OCI-LY1 (cell line): ENCODE measurements around the gene PAPPA.

ENCODE experiments used
- H2AFZ ChIP-seq: fragments of 200-600 bp; sonication (generic), shearing (Covaris generic); 2 replicates; pipeline ENCODE4 v1.6.0; 2014; ENCODE audit warnings: antibody characterized with exemption, mild to moderate bottlenecking, low read length
- H3F3A ChIP-seq: fragments of 200-600 bp; sonication (generic), shearing (Covaris generic); 2 replicates; pipeline ENCODE4 v1.6.0; 2014; ENCODE audit warnings: mild to moderate bottlenecking, antibody characterized with exemption, low read length, moderate library complexity; ENCODE audit not compliant: insufficient read depth
- H3K27ac ChIP-seq: fragments of 200-600 bp; sonication (generic); 2 replicates; pipeline ENCODE4 v1.5.1; 2014; ENCODE audit warnings: low read length, mixed run types, mild to moderate bottlenecking, low read depth; ENCODE audit not compliant: poor library complexity, severe bottlenecking
- H3K27me3 ChIP-seq: fragments of 200-600 bp; sonication (generic); 2 replicates; pipeline ENCODE4 v1.6.0; 2014; ENCODE audit warnings: antibody characterized with exemption, mild to moderate bottlenecking, low read length, moderate library complexity; ENCODE audit not compliant: insufficient read depth
- H3K36me3 ChIP-seq: fragments of 200-600 bp; sonication (generic); 2 replicates; pipeline ENCODE4 v1.6.1; 2014; ENCODE audit warnings: mild to moderate bottlenecking, antibody characterized with exemption, low read length, moderate library complexity, mixed read lengths; ENCODE audit not compliant: insufficient read depth
- H3K4me1 ChIP-seq: fragments of 200-600 bp; sonication (generic); 2 replicates; pipeline ENCODE4 v1.5.1; 2014; ENCODE audit warnings: mild to moderate bottlenecking, low read length, moderate library complexity; ENCODE audit not compliant: insufficient read depth, severe bottlenecking
- H3K4me2 ChIP-seq: fragments of 200-600 bp; sonication (generic), shearing (Covaris generic); 2 replicates; pipeline ENCODE4 v1.6.1; 2014; ENCODE audit warnings: low read length
- H3K4me3 ChIP-seq: fragments of 200-600 bp; sonication (generic); 2 replicates; pipeline ENCODE4 v1.5.1; 2014; ENCODE audit warnings: low read length, low read depth, mild to moderate bottlenecking, mixed read lengths; ENCODE audit not compliant: poor library complexity, severe bottlenecking
- H3K79me2 ChIP-seq: fragments of 200-600 bp; shearing (Covaris generic); 2 replicates; pipeline ENCODE4 v1.6.1; 2016; ENCODE audit warnings: mixed run types, low read length, mixed read lengths; ENCODE audit not compliant: insufficient read depth
- H3K9ac ChIP-seq: fragments of 200-600 bp; sonication (generic), shearing (Covaris generic); 2 replicates; pipeline ENCODE4 v1.6.1; 2014; ENCODE audit warnings: mild to moderate bottlenecking, low read length, mixed read lengths
- H3K9me2 ChIP-seq: fragments of 200-600 bp; sonication (generic), shearing (Covaris generic); 2 replicates; pipeline ENCODE4 v1.6.1; 2014; ENCODE audit warnings: low read depth, mild to moderate bottlenecking, low read length, mixed read lengths
- H3K9me3 ChIP-seq: fragments of 200-600 bp; shearing (Covaris generic); 2 replicates; pipeline ENCODE4 v1.6.1; 2014; ENCODE audit warnings: low read length, mixed read lengths
- H4K20me1 ChIP-seq: fragments of 200-600 bp; sonication (generic), shearing (Covaris generic); 2 replicates; pipeline ENCODE4 v1.6.0; 2016; ENCODE audit warnings: mild to moderate bottlenecking, low read length; ENCODE audit not compliant: insufficient read depth
- EZH2 ChIP-seq: fragments of 200-600 bp; sonication (generic), shearing (Covaris generic); IDR thresholded peaks from 2 replicates; pipeline ENCODE4 v1.8.0; 2017; ENCODE audit warnings: borderline replicate concordance, mixed run types, mild to moderate bottlenecking, antibody characterized with exemption, low read length, moderate library complexity, mixed read lengths
- TF ChIP-seq, protein P1 (sequence below): fragments of 200-600 bp; sonication (generic), shearing (Covaris generic); IDR thresholded peaks from 2 replicates; pipeline ENCODE4 v1.5.1; 2017; ENCODE audit warnings: mild to moderate bottlenecking, antibody characterized with exemption, low read length, moderate library complexity, mixed read lengths

Gene PAPPA

DNA sequence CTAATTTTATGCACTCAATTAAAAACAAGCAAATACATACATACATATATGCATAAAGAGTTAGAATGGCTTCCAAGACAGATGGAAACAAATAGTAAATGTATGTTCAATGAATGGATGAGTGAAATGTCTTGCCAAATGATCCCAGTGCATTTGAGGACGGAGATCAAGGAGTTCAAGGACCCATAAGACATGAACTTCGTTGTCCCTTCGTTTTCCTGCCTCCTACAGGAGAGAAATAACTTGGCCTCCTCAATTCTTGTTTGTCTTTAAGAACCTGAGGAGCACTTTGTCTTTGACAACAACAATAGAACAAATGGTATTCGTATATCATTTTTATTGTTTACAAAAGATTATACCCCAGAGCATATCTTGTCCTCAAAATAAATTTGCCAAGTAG, 2.4 kb upstream of the PAPPA start:
- no peak overlapping the region for H3K4me3 ChIP-seq
- no peaks in the 10 kb centered on the region for H3K27me3 ChIP-seq
- no peak overlapping the region for H2AFZ ChIP-seq
- H3K36me3 ChIP-seq, result no peaks in the 10 kb centered on the region
- H3F3A ChIP-seq, result no peaks in the 10 kb centered on the region; the same call in 1 of the 2 replicates
- no peak overlapping the region for H3K27ac ChIP-seq
- H3K9me3 ChIP-seq, result no peaks in the 10 kb centered on the region
- H3K9ac ChIP-seq, result no peak overlapping the region
- TF ChIP-seq, protein P1, sequence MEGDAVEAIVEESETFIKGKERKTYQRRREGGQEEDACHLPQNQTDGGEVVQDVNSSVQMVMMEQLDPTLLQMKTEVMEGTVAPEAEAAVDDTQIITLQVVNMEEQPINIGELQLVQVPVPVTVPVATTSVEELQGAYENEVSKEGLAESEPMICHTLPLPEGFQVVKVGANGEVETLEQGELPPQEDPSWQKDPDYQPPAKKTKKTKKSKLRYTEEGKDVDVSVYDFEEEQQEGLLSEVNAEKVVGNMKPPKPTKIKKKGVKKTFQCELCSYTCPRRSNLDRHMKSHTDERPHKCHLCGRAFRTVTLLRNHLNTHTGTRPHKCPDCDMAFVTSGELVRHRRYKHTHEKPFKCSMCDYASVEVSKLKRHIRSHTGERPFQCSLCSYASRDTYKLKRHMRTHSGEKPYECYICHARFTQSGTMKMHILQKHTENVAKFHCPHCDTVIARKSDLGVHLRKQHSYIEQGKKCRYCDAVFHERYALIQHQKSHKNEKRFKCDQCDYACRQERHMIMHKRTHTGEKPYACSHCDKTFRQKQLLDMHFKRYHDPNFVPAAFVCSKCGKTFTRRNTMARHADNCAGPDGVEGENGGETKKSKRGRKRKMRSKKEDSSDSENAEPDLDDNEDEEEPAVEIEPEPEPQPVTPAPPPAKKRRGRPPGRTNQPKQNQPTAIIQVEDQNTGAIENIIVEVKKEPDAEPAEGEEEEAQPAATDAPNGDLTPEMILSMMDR, result no peak
- TF ChIP-seq EZH2, result no peak
- no peaks in the 10 kb centered on the region for H3K9me2 ChIP-seq
- H3K4me1 ChIP-seq, result no peaks in the 10 kb centered on the region
- no peak overlapping the region for H3K4me2 ChIP-seq
- no peaks in the 10 kb centered on the region for H3K79me2 ChIP-seq
- no peaks in the 10 kb centered on the region for H4K20me1 ChIP-seq

DNA sequence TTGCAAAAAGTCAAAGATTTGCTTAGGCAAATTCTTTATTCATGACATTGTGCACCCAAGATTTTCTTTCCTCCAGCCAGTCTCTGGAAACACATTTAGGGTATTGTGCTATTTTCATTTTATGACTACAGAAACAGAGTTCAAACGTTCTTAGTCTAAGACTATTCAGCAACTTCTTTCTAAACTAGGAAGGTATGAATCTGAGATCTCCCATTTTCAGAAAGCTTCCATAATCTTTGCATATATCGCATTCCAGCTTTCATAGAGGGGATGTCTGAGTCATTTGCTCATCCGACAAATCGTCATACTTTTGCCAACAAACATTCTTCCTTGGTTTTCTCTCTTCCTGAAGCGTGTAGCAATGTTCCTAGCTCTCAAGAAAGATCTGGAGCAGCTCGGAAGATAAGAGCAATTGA, 1.6 kb upstream of the PAPPA start:
- Histone ChIP-seq H3K36me3 (no peaks in the 10 kb centered on the region), H3F3A (no peaks in the 10 kb centered on the region; the same call in 1 of the 2 replicates), H4K20me1 (no peaks in the 10 kb centered on the region), H3K9me2 (no peaks in the 10 kb centered on the region), H3K4me2 (no peak overlapping the region), H3K9me3 (no peaks in the 10 kb centered on the region), H3K4me3 (no peak overlapping the region), H3K79me2 (no peaks in the 10 kb centered on the region), H2AFZ (no peak overlapping the region), H3K27me3 (no peaks in the 10 kb centered on the region), H3K9ac (no peak overlapping the region), H3K27ac (no peak overlapping the region), H3K4me1 (no peaks in the 10 kb centered on the region)
- TF ChIP-seq, protein P1, result no peak
- TF ChIP-seq EZH2, result no peak

DNA sequence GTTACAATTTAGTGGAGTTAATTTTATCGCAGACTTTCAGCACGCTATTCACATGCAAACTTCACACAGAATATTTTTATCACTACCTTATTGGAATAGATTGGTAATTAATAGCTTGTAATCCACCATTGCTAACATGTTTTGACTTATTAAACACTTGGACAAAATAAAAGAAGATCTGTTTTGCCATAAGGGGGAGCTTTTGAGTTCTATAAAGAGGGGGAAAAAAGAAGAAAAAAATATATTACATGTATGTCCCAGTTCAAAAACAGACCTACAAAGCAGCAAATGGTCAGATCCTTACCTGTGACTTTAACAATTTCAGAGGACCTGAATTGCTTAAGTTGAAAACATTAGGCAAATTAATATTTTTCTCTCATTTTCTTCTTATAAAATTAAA, 1.2 kb upstream of the PAPPA start:
- Histone ChIP-seq H3K4me3 (no peak overlapping the region), H3K27me3 (no peaks in the 10 kb centered on the region), H2AFZ (no peak overlapping the region)

More for the DNA sequence above, 1.2 kb upstream of the PAPPA start:
- no peaks in the 10 kb centered on the region for H3K9me3 ChIP-seq
- H4K20me1 ChIP-seq, result no peaks in the 10 kb centered on the region
- no peak overlapping the region for H3K9ac ChIP-seq
- H3F3A ChIP-seq, result no peaks in the 10 kb centered on the region; the same call in 1 of the 2 replicates
- H3K27ac ChIP-seq, result no peak overlapping the region
- H3K4me2 ChIP-seq, result no peak overlapping the region
- H3K36me3 ChIP-seq, result no peaks in the 10 kb centered on the region
- no peaks in the 10 kb centered on the region for H3K4me1 ChIP-seq
- no peak for TF ChIP-seq EZH2
- TF ChIP-seq, protein P1, result peak; percentile 17; the same call in 1 of the 2 replicates
- no peaks in the 10 kb centered on the region for H3K79me2 ChIP-seq
- H3K9me2 ChIP-seq, result no peaks in the 10 kb centered on the region
